ES-I3 (cell line): ENCODE measurements around the gene TTYH3.

Experiments
- H3K36me3 ChIP-seq: 2 replicates; pipeline ENCODE4 v1.6.1; 2013; ENCODE audit warnings: mild to moderate bottlenecking, low read length, control low read depth, moderate library complexity; ENCODE audit not compliant: insufficient read depth
- H3K4me1 ChIP-seq: 2 replicates; pipeline ENCODE4 v1.6.1; 2013; ENCODE audit warnings: mild to moderate bottlenecking, control low read depth, low read length; ENCODE audit not compliant: insufficient read depth
- H3K9ac ChIP-seq: 2 replicates; pipeline ENCODE4 v1.6.1; 2013; ENCODE audit warnings: low read depth, mild to moderate bottlenecking, low read length, moderate library complexity
- H3K9me3 ChIP-seq: 2 replicates; pipeline ENCODE4 v1.6.1; 2013; ENCODE audit warnings: mild to moderate bottlenecking, low read length, moderate library complexity; ENCODE audit not compliant: control insufficient read depth, insufficient read depth

The TTYH3 gene

DNA sequence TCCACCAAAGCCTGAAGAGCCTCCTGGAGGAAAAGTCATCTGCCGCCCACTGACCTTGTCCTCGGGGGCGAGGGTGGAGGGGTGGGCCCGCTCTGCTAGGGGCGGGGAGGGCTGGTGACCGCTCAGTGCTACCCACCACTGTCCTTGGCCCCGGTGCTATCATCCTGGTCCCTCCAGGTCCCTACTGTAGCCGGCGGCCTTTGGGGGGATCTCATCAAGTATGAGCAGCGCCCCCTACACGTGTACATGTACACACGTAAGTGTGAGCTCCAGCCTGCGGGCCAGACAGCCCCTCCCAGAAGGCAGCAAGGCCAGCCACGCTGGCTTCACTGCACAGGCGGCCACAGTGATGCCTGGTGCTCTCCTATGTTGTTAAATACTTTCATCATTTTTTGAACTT is 19.6 kb downstream of the TTYH3 start:
- Histone ChIP-seq H3K9ac (no peak overlapping the region), H3K36me3 (peaks cover 10% of the 10 kb centered on the region), H3K9me3 (no peaks in the 10 kb centered on the region), H3K4me1 (peaks cover 2% of the 10 kb centered on the region; the same call in 1 of the 2 replicates)

DNA sequence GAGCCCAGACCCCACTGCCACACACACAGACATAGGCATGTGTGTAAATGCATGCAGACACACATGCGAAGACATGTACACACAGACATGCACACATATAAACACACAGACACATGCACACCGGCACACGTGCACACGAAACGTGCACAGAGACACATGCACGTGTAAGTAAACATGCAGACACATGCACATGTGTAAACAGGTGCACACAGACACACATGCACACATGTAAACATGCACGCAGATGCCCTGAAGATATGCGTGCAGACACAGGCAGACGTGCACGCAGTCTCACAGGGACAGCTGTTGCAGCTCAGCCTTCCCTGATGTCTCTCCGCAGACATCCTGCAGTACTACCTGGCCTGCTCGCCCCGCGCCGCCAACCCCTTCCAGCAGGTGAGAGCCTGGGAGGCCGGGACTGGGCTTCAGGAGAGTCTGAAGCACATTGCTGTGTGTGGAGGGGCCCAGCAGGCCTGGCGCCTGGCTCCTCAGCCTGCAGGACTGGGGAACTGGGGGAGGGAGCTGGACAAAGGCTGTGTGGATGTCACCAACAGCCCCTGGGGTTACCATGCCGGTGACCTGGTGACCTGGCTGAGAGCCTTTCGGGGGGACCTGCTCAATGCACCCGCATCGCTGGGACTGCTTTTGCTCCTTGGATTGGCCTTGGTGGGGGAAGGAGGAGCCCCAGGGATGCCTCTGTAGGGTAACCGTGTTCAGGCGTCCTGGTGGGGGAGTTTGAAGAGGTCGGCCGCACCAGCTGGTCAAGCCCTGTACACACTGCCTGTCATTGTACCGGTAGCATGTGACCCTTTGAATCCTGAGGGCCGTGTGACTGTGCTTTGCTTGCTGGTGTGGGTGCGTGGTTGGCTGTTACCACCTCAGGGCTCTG is 20.3 kb downstream of the TTYH3 start:
- Histone ChIP-seq H3K9ac (no peak overlapping the region), H3K4me1 (no peaks in the 10 kb centered on the region; the same call in 1 of the 2 replicates), H3K36me3 (peaks cover 15% of the 10 kb centered on the region), H3K9me3 (no peaks in the 10 kb centered on the region)

DNA sequence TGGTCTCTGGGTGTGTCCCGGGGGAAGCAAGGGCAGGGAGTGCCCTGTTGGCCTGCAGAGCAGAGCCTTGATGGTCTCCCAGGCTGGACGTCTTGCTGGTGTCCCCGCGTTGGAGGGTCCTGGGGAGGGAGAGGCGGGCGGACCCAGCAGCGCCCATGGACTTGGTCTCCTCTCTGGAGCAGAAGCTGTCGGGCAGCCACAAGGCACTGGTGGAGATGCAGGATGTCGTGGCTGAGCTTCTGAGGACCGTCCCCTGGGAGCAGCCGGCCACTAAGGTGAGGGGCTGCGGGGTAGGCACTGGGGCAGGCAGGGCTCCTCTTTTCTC is 20.9 kb downstream of the TTYH3 start:
- H3K9ac ChIP-seq, result no peak overlapping the region
- H3K4me1 ChIP-seq, result no peaks in the 10 kb centered on the region
- H3K9me3 ChIP-seq, result no peaks in the 10 kb centered on the region
- peaks cover 17% of the 10 kb centered on the region for H3K36me3 ChIP-seq

DNA sequence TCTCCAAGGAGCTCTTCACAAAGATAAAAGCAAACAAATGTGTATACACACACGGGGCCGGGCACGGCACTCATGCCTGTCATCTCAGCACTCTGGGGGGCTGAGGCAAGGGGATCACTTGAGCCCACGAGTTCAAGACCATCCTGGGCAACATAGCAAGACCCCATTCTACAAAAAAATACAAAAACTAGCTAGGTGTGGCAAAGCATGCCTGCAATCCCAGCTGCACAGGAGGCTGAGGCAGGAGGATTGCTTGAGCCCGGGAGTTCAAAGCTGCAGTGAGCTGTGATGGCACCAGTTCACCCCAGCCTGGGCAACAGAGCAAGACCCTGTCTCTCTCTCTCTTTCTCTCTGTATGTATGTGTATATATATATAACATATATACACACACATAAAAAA is 22.3 kb downstream of the TTYH3 start:
- Histone ChIP-seq H3K9ac (no peak overlapping the region), H3K9me3 (no peaks in the 10 kb centered on the region), H3K4me1 (no peaks in the 10 kb centered on the region), H3K36me3 (peaks cover 17% of the 10 kb centered on the region)

DNA sequence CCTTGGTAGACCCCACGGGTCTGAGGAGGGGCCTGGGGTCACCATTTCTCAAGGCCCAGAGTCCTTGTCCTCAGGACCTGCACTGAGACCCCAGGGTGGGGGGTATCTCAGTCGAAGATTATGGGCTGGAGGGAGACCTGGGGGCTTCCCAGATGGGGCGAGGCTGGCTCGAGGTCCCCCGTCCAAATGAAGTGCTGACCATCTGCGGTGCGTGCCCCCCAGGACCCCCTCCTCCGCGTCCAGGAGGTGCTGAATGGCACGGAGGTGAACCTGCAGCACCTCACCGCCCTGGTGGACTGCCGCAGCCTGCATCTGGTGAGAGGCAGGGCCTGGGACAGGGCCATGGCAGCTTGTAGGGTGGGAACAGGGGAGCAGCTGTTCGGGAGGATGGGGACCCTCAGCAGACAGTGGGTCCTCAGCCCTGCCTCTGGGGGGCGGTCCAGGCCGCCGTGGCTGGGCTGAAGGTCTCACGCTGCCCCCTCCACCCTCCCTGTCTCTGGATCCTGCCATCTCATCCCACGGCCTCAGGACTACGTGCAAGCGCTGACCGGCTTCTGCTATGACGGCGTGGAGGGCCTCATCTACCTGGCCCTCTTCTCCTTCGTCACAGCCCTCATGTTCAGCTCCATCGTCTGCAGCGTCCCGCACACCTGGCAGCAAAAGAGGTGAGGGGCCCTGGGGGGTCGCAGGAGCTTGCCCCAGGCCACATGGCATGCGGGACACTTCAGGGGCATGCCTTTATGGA is 24.3 kb downstream of the TTYH3 start:
- Histone ChIP-seq H3K9ac (no peak overlapping the region), H3K4me1 (no peaks in the 10 kb centered on the region), H3K36me3 (peaks cover 15% of the 10 kb centered on the region), H3K9me3 (no peaks in the 10 kb centered on the region)

DNA sequence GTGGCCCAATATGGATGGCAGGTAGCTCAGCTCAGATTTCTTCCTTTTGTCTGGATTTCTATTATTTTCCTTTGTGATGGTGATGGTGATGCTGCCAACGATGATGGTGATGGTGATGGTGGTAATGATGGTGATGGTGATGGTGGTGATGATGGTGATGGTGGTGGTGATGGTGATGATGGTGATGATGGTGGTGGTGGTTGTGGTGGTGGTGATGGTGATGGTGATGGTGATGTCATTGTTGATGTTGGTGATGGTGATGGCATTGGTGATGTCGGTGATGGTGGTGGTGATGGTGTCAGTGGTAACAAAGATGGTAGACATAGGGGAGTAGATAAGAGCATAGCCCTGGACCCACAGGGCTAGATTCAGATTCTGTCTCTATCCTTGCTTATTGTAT is 25.4 kb downstream of the TTYH3 start:
- Histone ChIP-seq H3K36me3 (peaks cover 10% of the 10 kb centered on the region), H3K9ac (no peak overlapping the region), H3K4me1 (no peaks in the 10 kb centered on the region), H3K9me3 (no peaks in the 10 kb centered on the region)

DNA sequence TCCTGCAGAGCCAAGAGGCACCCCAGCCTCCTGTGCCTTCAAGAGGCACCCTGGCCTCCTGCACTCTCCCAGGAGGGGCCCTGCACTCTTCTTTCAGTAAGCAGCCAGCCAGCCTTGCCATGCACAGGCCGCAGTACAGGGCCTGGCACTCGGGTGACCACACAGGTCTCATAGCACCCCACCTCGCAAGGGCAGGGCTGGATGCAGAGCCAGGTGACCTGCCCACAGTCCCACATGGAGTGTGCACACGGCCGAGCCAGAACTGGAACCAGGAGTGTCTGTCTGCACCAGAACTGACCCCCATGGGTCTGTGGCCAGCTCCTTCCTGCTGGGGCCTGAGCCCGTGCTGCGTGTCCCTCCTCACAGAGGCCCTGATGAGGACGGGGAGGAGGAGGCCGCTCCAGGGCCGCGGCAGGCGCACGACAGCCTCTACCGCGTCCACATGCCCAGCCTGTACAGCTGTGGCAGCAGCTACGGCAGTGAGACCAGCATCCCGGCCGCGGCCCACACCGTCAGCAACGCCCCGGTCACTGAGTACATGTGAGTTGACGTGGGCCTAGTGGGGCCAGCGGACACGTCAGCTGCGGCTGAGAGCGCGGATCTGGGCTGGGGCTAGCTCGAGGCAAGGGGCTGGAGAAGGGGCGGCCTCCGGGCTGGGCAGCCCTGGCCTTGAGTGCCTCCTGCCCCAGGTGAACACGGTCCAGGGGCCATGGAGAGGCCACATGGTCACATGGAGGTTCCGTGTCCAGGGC is 26.3 kb downstream of the TTYH3 start:
- Histone ChIP-seq H3K9ac (no peak overlapping the region), H3K9me3 (no peaks in the 10 kb centered on the region), H3K36me3 (peaks cover 10% of the 10 kb centered on the region), H3K4me1 (no peaks in the 10 kb centered on the region)

DNA sequence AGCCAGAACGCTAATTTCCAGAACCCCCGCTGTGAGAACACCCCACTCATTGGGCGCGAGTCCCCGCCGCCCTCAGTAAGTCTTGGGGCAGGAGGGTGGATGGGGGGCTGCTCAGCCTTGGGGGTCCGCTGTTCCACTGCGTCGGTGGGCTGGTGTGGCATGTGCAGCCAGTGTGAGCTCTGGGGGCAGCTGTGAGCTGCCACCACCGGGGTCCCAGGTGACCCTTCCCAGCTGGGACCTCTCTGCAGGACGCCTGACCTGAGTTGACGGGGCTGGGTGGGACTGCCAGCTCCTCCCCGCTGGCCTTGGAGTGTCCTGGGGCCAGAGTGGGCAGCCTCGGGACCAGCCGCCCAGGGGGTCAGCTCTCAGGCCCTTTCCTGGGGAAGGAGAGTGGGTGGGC is 27.2 kb downstream of the TTYH3 start:
- peaks cover 8% of the 10 kb centered on the region for H3K36me3 ChIP-seq
- H3K9ac ChIP-seq, result no peak overlapping the region
- no peaks in the 10 kb centered on the region for H3K9me3 ChIP-seq
- no peaks in the 10 kb centered on the region; the same call in 1 of the 2 replicates for H3K4me1 ChIP-seq

DNA sequence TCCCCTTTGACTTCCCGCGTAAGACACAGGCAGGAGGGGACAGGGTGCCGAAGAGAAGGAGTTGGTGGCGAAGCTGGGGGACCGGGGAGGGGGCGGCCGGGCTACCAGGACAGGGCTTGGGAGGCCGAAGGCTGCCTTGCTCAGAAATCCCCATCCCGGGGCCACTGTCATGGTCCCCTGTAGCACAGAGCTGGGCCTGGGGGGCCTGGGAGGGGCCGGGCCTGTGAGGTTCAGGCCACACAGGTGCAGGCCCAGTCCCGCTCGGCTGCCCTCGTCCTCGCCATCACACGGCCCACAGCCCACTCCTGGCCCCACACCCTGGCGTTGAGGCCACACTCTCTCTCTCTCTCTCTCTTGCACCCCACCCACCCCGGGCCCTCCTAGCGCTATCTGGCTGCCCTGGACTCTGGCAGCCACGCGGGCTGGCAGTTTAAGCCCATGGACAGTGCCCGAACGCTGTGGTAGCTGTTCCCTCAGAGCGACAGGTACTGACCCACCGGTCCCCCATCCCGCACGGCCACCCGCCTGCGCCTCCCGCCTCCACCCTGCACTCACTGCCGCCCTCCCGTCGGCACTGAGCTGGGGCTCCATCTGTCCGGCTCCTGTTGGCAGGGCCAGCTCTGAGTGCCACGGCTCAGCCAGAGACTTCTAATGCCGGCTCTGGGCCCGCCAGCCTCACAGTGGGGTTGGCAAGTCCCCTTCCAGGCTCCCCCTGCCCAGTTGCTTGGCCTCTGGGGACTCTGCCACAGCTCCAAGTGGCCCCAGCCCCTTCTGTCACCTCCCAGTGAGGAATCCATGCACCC is 28.0 kb downstream of the TTYH3 start:
- Histone ChIP-seq H3K4me1 (peaks cover 4% of the 10 kb centered on the region; the same call in 1 of the 2 replicates), H3K9me3 (no peaks in the 10 kb centered on the region), H3K36me3 (peaks cover 7% of the 10 kb centered on the region; the same call in 1 of the 2 replicates), H3K9ac (no peak overlapping the region)

DNA sequence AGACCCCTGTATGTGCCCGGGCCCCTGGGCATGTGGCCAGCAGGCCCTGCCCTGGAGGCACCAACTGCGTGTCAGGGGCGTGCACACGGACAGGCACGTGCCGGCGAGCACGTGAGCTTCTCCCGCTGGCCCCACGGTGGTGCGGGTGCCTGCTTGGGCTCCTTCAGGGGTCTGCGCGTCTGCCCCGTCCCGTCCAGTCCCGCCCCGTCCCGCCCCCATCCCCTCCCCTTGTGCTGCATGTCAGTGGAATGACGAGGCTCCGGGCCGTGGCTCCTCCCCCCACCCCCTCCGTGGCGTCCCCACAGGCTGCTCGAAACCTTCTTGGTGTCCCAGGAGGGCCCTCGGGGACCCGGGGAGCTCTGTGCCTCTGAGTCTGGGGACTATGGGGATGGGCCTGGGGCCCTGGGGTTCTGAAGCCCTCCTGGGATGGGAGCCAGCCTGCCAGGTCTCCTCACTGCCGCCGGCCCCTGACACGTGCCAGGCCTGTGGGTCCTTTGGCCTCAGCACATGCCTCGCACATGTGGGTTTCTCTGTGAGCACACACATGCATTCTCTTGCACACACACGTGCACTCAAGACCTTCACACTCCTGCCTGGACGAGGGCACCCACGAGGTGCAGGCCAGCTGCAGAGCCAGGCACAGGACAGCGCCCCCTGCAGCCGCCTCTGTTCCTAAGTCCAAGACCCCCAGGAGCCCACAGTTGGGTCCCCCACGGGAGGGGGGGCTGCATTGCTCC is 28.7 kb downstream of the TTYH3 start:
- Histone ChIP-seq H3K9me3 (no peaks in the 10 kb centered on the region), H3K9ac (no peak overlapping the region), H3K4me1 (peaks cover 4% of the 10 kb centered on the region; the same call in 1 of the 2 replicates), H3K36me3 (peaks cover 7% of the 10 kb centered on the region; the same call in 1 of the 2 replicates)

DNA sequence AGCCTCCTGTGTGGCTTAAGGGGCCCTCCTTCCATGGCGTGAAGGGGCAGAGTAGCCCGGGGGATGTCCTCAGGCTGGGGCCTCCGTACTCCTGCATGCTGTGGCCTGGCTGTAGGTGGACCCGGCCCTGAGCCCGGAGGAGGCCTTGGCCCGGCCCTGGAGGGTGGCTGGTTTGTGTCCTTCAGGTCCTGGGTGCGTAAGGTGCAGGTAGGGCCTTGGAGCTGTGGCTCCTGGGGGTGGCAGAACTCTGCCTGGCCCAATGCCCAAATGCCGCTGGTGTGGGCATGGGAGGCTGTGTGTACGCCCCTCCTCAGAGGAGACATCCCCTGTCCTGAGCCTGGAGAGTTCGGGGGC is 29.3 kb downstream of the TTYH3 start:
- H3K9ac ChIP-seq, result no peak overlapping the region
- H3K36me3 ChIP-seq, result peaks cover 7% of the 10 kb centered on the region; the same call in 1 of the 2 replicates
- no peaks in the 10 kb centered on the region for H3K9me3 ChIP-seq
- H3K4me1 ChIP-seq, result peaks cover 4% of the 10 kb centered on the region; the same call in 1 of the 2 replicates

DNA sequence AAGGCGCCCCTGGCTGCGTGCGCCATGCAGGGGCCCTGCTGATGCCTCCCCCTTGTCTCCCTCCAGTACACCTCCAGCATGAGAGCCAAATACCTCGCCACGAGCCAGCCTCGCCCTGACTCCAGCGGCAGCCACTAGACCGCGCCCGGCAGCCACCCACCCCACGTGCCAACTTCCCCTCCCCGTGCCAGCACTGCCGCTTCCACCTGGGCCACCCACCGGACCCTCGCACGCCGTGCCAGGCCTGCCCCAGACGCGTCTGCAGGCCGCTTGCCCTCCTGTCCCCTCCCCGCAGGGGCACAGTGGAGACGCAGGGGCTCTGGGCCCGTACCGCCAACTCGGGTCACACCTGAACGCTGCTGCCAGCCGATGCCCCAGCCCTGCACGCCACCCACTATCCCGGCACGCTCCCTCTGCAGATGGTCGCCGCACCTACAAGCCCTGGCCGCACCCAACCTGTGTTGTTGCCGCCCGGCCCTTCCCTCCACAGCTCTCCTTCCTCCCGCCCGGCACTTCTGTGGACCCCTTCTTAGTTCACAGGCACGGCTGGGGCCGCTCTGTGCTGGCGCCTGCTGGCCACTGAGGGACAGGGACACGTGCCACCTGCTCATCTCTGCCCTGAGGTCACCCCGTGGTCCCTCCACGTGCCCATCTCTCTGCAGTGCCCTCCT is 30.0 kb downstream of the TTYH3 start:
- Histone ChIP-seq H3K9me3 (no peaks in the 10 kb centered on the region), H3K4me1 (peaks cover 4% of the 10 kb centered on the region; the same call in 1 of the 2 replicates), H3K9ac (no peak overlapping the region), H3K36me3 (peaks cover 5% of the 10 kb centered on the region; the same call in 1 of the 2 replicates)
